Mesendoderm (in vitro differentiated cells): ENCODE measurements around the gene RSPRY1.

Experiments
- DNase-seq: peaks from one replicate; pipeline ENCODE4 v3.0.0; 2013
- H2AK5ac ChIP-seq: 2 replicates; pipeline ENCODE4 v1.6.1; 2013; ENCODE audit warnings: low read length, inconsistent platforms
- H2BK120ac ChIP-seq: 2 replicates; pipeline ENCODE4 v1.6.1; 2013; ENCODE audit warnings: low read depth, mild to moderate bottlenecking, low read length, moderate library complexity, mixed read lengths
- H2BK15ac ChIP-seq: replicated peaks from 2 replicates; pipeline ENCODE4 v1.6.1; 2013; ENCODE audit warnings: low read depth, mild to moderate bottlenecking, moderate library complexity
- H2BK5ac ChIP-seq: 2 replicates; pipeline ENCODE4 v1.6.1; 2013; ENCODE audit warnings: low read length, inconsistent platforms
- H3K18ac ChIP-seq: 2 replicates; pipeline ENCODE4 v1.6.1; 2013; ENCODE audit warnings: mild to moderate bottlenecking, low read length, mixed read lengths
- H3K23ac ChIP-seq: one replicate; pipeline ENCODE4 v1.6.1; 2013; ENCODE audit warnings: low read length
- H3K27ac ChIP-seq: 2 replicates; pipeline ENCODE4 v1.5.1; 2013; ENCODE audit warnings: low read depth, mild to moderate bottlenecking, inconsistent platforms, low read length, moderate library complexity
- H3K27me3 ChIP-seq: 2 replicates; pipeline ENCODE4 v1.6.1; 2013; ENCODE audit warnings: low read length, control low read depth, mild to moderate bottlenecking, inconsistent platforms; ENCODE audit not compliant: insufficient read depth, poor library complexity
- H3K36me3 ChIP-seq: 2 replicates; pipeline ENCODE4 v1.6.1; 2013; ENCODE audit warnings: low read length, inconsistent platforms; ENCODE audit not compliant: control insufficient read depth, insufficient read depth
- H3K4ac ChIP-seq: one replicate; pipeline ENCODE4 v1.6.1; 2013; ENCODE audit warnings: low read depth, mild to moderate bottlenecking, low read length, moderate library complexity
- H3K4me1 ChIP-seq: 2 replicates; pipeline ENCODE4 v1.6.1; 2013; ENCODE audit warnings: low read depth, low read length, inconsistent platforms; ENCODE audit not compliant: control insufficient read depth
- H3K4me2 ChIP-seq: 2 replicates; pipeline ENCODE4 v1.6.1; 2013; ENCODE audit warnings: low read length
- H3K4me3 ChIP-seq: 2 replicates; pipeline ENCODE4 v1.5.1; 2013; ENCODE audit warnings: mild to moderate bottlenecking, low read length
- H3K56ac ChIP-seq: one replicate; pipeline ENCODE4 v1.6.1; 2013; ENCODE audit warnings: low read length
- H3K79me1 ChIP-seq: 2 replicates; pipeline ENCODE4 v1.6.1; 2013; ENCODE audit warnings: low read length, inconsistent platforms
- H3K79me2 ChIP-seq: 2 replicates; pipeline ENCODE4 v1.6.1; 2013; ENCODE audit warnings: mild to moderate bottlenecking, low read length; ENCODE audit not compliant: control insufficient read depth, insufficient read depth
- H3K9ac ChIP-seq: 2 replicates; pipeline ENCODE4 v1.6.1; 2013; ENCODE audit warnings: low read length, inconsistent platforms
- H4K5ac ChIP-seq: one replicate; pipeline ENCODE4 v1.6.1; 2013; ENCODE audit warnings: low read length
- H4K8ac ChIP-seq: one replicate; pipeline ENCODE4 v1.6.1; 2013; ENCODE audit warnings: low read depth, mild to moderate bottlenecking, control low read depth, low read length, moderate library complexity
- WGBS: extraction: QIAGEN DNeasy Blood & Tissue Kit; methylation state at CpG from one replicate; pipeline ENCODE4 v1.1.7; 2013; ENCODE audit warnings: low lambda C conversion rate, missing lambda C conversion rate; ENCODE audit not compliant: insufficient coverage; ENCODE audit errors: extremely low coverage; 5-methylcytosine and 5-hydroxymethylcytosine counted together

The RSPRY1 gene

DNA sequence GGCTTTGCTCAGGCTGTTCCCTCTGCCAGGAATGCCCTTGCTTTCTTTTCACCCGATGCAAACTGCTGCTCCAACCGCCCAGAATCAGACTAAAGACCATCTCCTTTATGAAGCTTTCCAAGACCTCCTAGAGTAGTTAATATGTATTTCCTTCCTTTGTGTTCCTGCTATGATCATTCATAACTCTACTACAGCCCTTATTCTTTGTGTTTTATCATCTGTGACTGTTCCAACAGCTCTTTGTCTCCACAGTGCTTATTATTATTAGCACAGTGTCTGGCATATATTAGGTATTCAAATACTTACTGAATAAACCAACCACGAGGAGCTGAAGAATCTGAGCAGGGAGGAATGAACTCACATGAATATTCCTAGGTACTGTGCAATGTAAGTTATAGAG is 7.9 kb upstream of the RSPRY1 start:
- Histone ChIP-seq H3K56ac (no peak overlapping the region), H3K4me1 (no peaks in the 10 kb centered on the region), H3K27me3 (no peaks in the 10 kb centered on the region), H4K5ac (no peak overlapping the region), H3K23ac (no peak overlapping the region), H3K18ac (no peak overlapping the region), H2BK120ac (no peak overlapping the region), H2BK5ac (no peak overlapping the region), H4K8ac (no peak overlapping the region), H3K27ac (no peak overlapping the region), H3K4ac (no peak overlapping the region), H3K4me3 (no peak overlapping the region), H2BK15ac (no peak overlapping the region), H2AK5ac (no peak overlapping the region), H3K36me3 (no peaks in the 10 kb centered on the region), H3K79me1 (peaks cover 7% of the 10 kb centered on the region), H3K9ac (no peak overlapping the region), H3K79me2 (peaks cover 9% of the 10 kb centered on the region), H3K4me2 (no peak overlapping the region)
- no peak for DNase-seq
- no CpG with 5 or more reads among the region's 3 CpGs for WGBS

DNA sequence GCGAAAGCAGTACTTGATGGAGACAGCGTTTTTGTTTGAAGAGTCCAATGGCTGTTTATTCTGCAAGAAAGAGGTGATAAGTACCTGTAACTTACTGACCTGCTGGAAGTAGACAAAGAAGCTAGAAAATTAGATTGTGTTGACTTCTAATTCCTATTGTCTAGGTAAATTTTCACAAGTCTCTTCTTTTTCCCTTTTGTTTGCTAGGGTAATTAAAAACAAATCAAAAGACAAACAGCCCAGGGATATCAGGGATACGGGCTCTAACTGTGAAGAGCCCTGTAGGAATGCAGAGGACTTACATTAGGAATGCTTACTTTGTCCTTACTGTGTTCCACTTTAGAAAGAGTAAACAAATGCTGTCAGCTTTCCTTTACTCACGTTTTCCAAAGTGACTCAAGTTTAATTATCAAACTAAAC is 7.3 kb upstream of the RSPRY1 start:
- H3K9ac ChIP-seq = no peak overlapping the region
- H2BK5ac ChIP-seq = no peak overlapping the region
- H4K8ac ChIP-seq = no peak overlapping the region
- no peak overlapping the region for H2BK15ac ChIP-seq
- H3K27me3 ChIP-seq = no peaks in the 10 kb centered on the region
- WGBS = no CpG with 5 or more reads among the region's 4 CpGs
- H2BK120ac ChIP-seq = no peak overlapping the region
- H3K4me2 ChIP-seq = no peak overlapping the region
- peaks cover 9% of the 10 kb centered on the region for H3K79me1 ChIP-seq
- H3K4me3 ChIP-seq = no peak overlapping the region
- H2AK5ac ChIP-seq = no peak overlapping the region
- no peak overlapping the region for H3K27ac ChIP-seq
- peak; percentile 82 for DNase-seq
- H4K5ac ChIP-seq = no peak overlapping the region
- H3K23ac ChIP-seq = no peak overlapping the region
- H3K36me3 ChIP-seq = no peaks in the 10 kb centered on the region
- H3K18ac ChIP-seq = no peak overlapping the region
- no peaks in the 10 kb centered on the region for H3K4me1 ChIP-seq
- peaks cover 12% of the 10 kb centered on the region for H3K79me2 ChIP-seq
- H3K56ac ChIP-seq = no peak overlapping the region
- no peak overlapping the region for H3K4ac ChIP-seq

DNA sequence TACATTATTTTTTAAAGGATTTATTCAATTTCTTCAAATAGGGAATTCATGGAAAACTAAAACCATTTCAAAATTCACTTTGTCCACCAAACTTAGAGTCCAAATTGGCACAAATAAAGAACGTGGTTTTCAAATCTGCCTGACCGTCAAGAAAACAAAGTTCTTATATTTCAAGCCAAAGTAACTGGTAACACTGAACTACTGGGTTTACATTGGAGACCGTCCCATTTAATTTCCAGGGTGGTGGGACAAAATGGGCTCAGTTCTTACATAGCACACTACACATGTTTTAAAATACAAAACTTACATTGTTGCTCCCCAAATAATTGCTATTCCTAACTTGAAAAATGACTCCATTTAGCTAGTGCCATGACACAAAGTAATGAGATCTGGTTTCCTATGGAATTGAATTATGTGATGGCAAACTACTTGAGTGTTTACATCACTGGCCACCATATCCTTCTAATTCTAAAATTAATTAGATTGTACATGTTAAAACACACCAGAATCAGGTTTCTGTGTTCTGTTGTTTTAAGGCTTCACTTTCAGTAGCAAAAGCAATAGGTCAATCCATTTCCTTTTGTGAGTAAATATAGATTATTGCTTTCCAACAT is 6.8 kb upstream of the RSPRY1 start:
- peaks cover 9% of the 10 kb centered on the region for H3K79me1 ChIP-seq
- no CpG with 5 or more reads among the region's 3 CpGs for WGBS
- H3K9ac ChIP-seq = no peak overlapping the region
- no peak overlapping the region for H4K8ac ChIP-seq
- no peaks in the 10 kb centered on the region for H3K27me3 ChIP-seq
- H3K4me2 ChIP-seq = no peak overlapping the region
- no peak overlapping the region for H3K56ac ChIP-seq
- no peak for DNase-seq
- no peak overlapping the region for H2BK15ac ChIP-seq
- peaks cover 12% of the 10 kb centered on the region for H3K79me2 ChIP-seq
- H3K36me3 ChIP-seq = no peaks in the 10 kb centered on the region
- no peak overlapping the region for H3K27ac ChIP-seq
- H2BK5ac ChIP-seq = no peak overlapping the region
- H3K18ac ChIP-seq = no peak overlapping the region
- H3K4me1 ChIP-seq = no peaks in the 10 kb centered on the region
- H3K4me3 ChIP-seq = no peak overlapping the region
- no peak overlapping the region for H2AK5ac ChIP-seq
- no peak overlapping the region for H3K4ac ChIP-seq
- H4K5ac ChIP-seq = no peak overlapping the region
- H3K23ac ChIP-seq = no peak overlapping the region
- H2BK120ac ChIP-seq = no peak overlapping the region

DNA sequence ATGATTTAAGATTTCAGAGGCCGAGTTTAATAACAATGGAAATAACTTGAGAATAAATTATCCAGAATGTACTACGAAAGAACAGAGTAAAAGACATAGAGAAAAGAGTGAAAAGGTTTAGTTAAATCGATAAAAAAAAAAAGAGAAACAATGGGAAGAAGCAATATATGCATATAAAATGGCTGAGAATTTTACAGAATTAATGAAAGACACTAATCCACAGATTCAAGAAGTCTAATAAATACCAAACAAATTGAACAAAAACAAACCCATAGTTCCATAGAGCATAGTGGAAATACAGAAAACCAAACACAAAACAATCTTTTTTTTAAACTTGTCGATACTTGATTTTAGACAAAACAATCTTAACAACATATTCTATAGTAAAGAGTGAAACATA is 2.0 kb upstream of the RSPRY1 start:
- Histone ChIP-seq H3K4me1 (peaks cover 5% of the 10 kb centered on the region), H3K79me2 (peaks cover 35% of the 10 kb centered on the region), H2BK15ac (no peak overlapping the region), H3K79me1 (peaks cover 19% of the 10 kb centered on the region), H2BK120ac (no peak overlapping the region), H3K56ac (no peak overlapping the region), H4K8ac (no peak overlapping the region), H3K4me2 (no peak overlapping the region), H4K5ac (no peak overlapping the region), H3K9ac (no peak overlapping the region), H3K27ac (no peak overlapping the region), H3K4ac (no peak overlapping the region), H3K4me3 (no peak overlapping the region), H3K18ac (no peak overlapping the region), H3K23ac (no peak overlapping the region), H2BK5ac (no peak overlapping the region), H2AK5ac (no peak overlapping the region), H3K27me3 (no peaks in the 10 kb centered on the region), H3K36me3 (no peaks in the 10 kb centered on the region)
- no peak for DNase-seq
- WGBS = 100% methylated on average over 2 of the region's 4 CpGs

DNA sequence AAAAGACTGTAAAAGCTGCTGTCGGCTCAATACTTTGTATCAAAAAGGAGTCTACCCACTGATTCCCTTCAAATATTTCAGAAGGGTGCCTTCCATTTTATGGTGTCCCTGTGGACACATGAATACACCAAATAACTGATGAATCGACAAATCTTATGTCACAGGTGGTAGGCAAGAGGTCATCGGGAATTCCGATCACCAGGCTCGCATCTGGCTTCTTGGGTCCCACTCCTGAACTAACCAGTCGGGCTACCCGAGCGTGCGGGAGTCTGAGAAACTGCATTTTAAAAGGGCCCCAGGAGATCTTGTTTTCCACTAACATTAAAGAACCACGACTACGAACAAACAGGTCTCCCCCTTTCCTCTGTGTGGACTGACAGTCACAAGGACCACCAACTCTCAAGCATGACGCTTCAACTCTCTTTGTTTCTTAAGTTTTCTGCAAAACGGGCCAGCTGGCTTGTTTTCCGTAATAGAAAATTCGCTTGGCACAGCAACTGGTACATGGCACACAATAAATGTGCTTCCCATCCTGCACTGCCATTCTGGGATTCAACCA is 1.2 kb upstream of the RSPRY1 start:
- no peak overlapping the region for H3K27ac ChIP-seq

More for the DNA sequence above, 1.2 kb upstream of the RSPRY1 start:
- H2BK5ac ChIP-seq = no peak overlapping the region
- H3K4ac ChIP-seq = peak overlapping the region; percentile 93
- no peak overlapping the region for H4K8ac ChIP-seq
- peak overlapping the region; percentile 96 for H3K9ac ChIP-seq
- no peak overlapping the region for H2BK15ac ChIP-seq
- H2BK120ac ChIP-seq = no peak overlapping the region
- peaks cover 19% of the 10 kb centered on the region for H3K79me1 ChIP-seq
- no CpG with 5 or more reads among the region's 15 CpGs for WGBS
- H3K27me3 ChIP-seq = no peaks in the 10 kb centered on the region
- DNase-seq = peak; percentile 11
- H3K79me2 ChIP-seq = peaks cover 41% of the 10 kb centered on the region
- H3K4me2 ChIP-seq = peak overlapping the region; percentile 99
- H2AK5ac ChIP-seq = no peak overlapping the region
- H3K18ac ChIP-seq = no peak overlapping the region
- peak overlapping the region; percentile 99 for H3K56ac ChIP-seq
- peak overlapping the region; percentile 98 for H3K4me3 ChIP-seq
- no peak overlapping the region for H3K23ac ChIP-seq
- H3K4me1 ChIP-seq = peaks cover 5% of the 10 kb centered on the region
- H4K5ac ChIP-seq = no peak overlapping the region
- H3K36me3 ChIP-seq = no peaks in the 10 kb centered on the region
